SK-N-MC (cell line): Measurements from ENCODE around the gene ZMYND8.

Experiments
- DNase-seq: peaks from one replicate; pipeline ENCODE4 v3.0.0-alpha.2; 2011; ENCODE audit warnings: low read depth, low spot score
- H3K27ac ChIP-seq: fragments of 200-600 bp; sonication (generic); 2 replicates; pipeline ENCODE4 v1.5.1; 2016; ENCODE audit warnings: mixed run types
- H3K36me3 ChIP-seq: fragments of 200-600 bp; sonication (generic); 2 replicates; pipeline ENCODE4 v1.6.1; 2017; ENCODE audit warnings: antibody characterized with exemption, low read length, mixed read lengths; ENCODE audit not compliant: insufficient read depth
- H3K4me3 ChIP-seq: fragments of 200-600 bp; sonication (generic); 2 replicates; pipeline ENCODE4 v1.5.1; 2016
- H3K9ac ChIP-seq: fragments of 200-600 bp; sonication (generic); 2 replicates; pipeline ENCODE4 v1.8.0; 2017; ENCODE audit warnings: mixed run types, mixed read lengths; ENCODE audit not compliant: insufficient read length
- H3K9me3 ChIP-seq: fragments of 200-600 bp; sonication (generic); 2 replicates; pipeline ENCODE4 v1.6.1; 2017; ENCODE audit warnings: low read depth, mild to moderate bottlenecking, antibody characterized with exemption, low read length, moderate library complexity, mixed read lengths
- EZH2 ChIP-seq: fragments of 200-600 bp; sonication (generic); IDR thresholded peaks from one replicate; pipeline ENCODE4 v1.6.1; 2017; ENCODE audit warnings: antibody characterized with exemption
- FOXP2 ChIP-seq: optimal IDR thresholded peaks from 2 replicates; pipeline ENCODE3; 2011; ENCODE audit warnings: mild to moderate bottlenecking, moderate library complexity; ENCODE audit not compliant: insufficient read depth; ENCODE audit errors: extremely low read length, control extremely low read depth
- POLR2AphosphoS5 ChIP-seq: IDR thresholded peaks from 2 replicates; pipeline ENCODE4 v1.6.1; 2012; ENCODE audit warnings: mild to moderate bottlenecking, low read depth, low read length, borderline replicate concordance

The ZMYND8 gene

GRCh38 chr20:47233333-47234188, 122.9 kb downstream of the ZMYND8 start:
- Histone ChIP-seq H3K9me3 (no peaks in the 10 kb centered on the region), H3K4me3 (no peak overlapping the region), H3K9ac (no peak overlapping the region), H3K36me3 (peaks cover 56% of the 10 kb centered on the region), H3K27ac (no peak overlapping the region)
- TF ChIP-seq FOXP2 (no peak), EZH2 (no peak), POLR2AphosphoS5 (no peak)
- DNase-seq: no peak

DNA sequence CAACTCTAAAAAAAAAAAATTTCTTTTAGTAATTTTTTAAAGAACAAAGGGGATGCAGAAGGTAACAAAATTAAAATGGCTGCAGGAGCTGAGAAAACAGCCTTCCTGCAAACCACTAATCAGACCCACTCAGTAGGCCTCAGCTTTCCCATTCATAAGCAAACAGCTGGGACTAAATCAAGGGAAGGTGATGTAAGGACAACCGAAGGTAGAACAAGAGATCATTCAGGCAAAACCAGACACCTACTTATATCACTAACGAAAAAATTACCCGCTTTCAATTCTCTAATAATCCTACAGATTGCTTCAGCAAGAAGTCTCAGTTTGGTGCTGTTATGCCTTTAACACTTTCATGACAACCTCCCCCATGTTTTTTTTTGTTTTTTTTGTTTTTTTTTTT, 124.0 kb downstream of the ZMYND8 start:
- H3K4me3 ChIP-seq: no peak overlapping the region
- no peak overlapping the region for H3K27ac ChIP-seq
- H3K36me3 ChIP-seq: peaks cover 47% of the 10 kb centered on the region
- H3K9ac ChIP-seq: no peak overlapping the region
- H3K9me3 ChIP-seq: no peaks in the 10 kb centered on the region
- DNase-seq: no peak
- TF ChIP-seq FOXP2: no peak
- no peak for TF ChIP-seq EZH2
- no peak for TF ChIP-seq POLR2AphosphoS5

- Histone ChIP-seq H3K36me3 (peaks cover 46% of the 10 kb centered on the region), H3K9ac (no peak overlapping the region), H3K9me3 (no peaks in the 10 kb centered on the region), H3K27ac (no peak overlapping the region), H3K4me3 (no peak overlapping the region)
- TF ChIP-seq FOXP2 (no peak), POLR2AphosphoS5 (no peak), EZH2 (no peak)
- no peak for DNase-seq
These were observed 125.0 kb downstream of the ZMYND8 start for GRCh38 chr20:47231382-47232039.

DNA sequence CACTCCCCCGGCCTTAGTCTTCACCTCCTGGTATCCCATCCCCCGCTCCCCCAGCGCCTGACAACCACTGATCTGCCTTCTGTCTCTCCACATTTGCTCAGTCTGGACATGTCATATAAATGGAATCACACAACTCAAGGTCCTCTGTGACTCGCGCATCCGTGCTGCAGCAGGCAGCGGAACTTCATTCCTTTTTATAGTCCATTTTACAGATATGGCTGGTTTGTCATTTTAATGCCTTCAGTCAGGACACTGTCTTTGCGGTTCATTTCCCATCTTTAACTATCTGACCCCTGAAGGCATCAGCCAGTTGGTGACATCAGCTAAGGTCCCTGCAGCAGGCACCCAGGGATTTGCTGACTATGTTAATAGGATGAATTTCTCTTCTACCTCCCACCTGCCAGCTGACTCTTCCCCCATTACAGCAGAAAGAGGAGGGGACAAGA, 125.7 kb downstream of the ZMYND8 start:
- TF ChIP-seq FOXP2: no peak
- no peak for TF ChIP-seq POLR2AphosphoS5
- no peak for TF ChIP-seq EZH2
- Histone ChIP-seq H3K4me3 (no peak overlapping the region), H3K9me3 (no peaks in the 10 kb centered on the region), H3K9ac (no peak overlapping the region), H3K27ac (no peak overlapping the region), H3K36me3 (peaks cover 42% of the 10 kb centered on the region)
- no peak for DNase-seq

- Histone ChIP-seq H3K9me3 (no peaks in the 10 kb centered on the region), H3K4me3 (no peak overlapping the region), H3K9ac (no peak overlapping the region), H3K36me3 (peaks cover 38% of the 10 kb centered on the region), H3K27ac (no peak overlapping the region)
- TF ChIP-seq POLR2AphosphoS5 (no peak), FOXP2 (no peak), EZH2 (no peak)
- no peak for DNase-seq
These were observed 127.8 kb downstream of the ZMYND8 start for GRCh38 chr20:47228654-47229053.

DNA sequence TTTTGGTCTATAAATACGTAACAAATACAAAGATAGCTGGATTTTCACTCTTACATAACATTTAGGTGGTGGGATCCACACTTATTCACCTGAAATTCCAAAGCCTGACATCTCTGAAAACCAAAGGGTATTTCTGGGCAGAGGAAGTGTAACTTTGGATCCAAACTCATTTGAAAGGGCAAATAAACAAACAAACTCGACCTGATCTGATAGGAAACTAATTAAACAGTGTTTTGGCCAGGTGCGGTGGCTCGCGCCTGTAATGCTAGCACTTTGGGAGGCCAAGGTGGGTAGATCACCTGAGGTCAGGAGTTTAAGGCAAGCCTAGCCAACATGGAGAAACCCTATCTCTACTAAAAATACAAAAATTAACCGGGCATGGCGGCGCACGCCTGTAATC, 128.9 kb downstream of the ZMYND8 start:
- no peak overlapping the region for H3K4me3 ChIP-seq
- H3K9me3 ChIP-seq: no peaks in the 10 kb centered on the region
- TF ChIP-seq FOXP2: no peak
- no peak for TF ChIP-seq POLR2AphosphoS5
- no peak for TF ChIP-seq EZH2
- peaks cover 33% of the 10 kb centered on the region for H3K36me3 ChIP-seq
- H3K9ac ChIP-seq: no peak overlapping the region
- H3K27ac ChIP-seq: no peak overlapping the region
- DNase-seq: no peak

GRCh38 chr20:47227119-47227518, 129.4 kb downstream of the ZMYND8 start:
- no peak overlapping the region for H3K9ac ChIP-seq
- no peak for DNase-seq
- H3K4me3 ChIP-seq: no peak overlapping the region
- H3K27ac ChIP-seq: no peak overlapping the region
- peaks cover 33% of the 10 kb centered on the region for H3K36me3 ChIP-seq
- TF ChIP-seq EZH2 (no peak), FOXP2 (no peak), POLR2AphosphoS5 (no peak)
- H3K9me3 ChIP-seq: no peaks in the 10 kb centered on the region

- TF ChIP-seq EZH2: no peak
- no peak for TF ChIP-seq POLR2AphosphoS5
- TF ChIP-seq FOXP2: no peak
- Histone ChIP-seq H3K36me3 (peaks cover 43% of the 10 kb centered on the region), H3K4me3 (no peak overlapping the region), H3K9me3 (no peaks in the 10 kb centered on the region), H3K27ac (no peak overlapping the region), H3K9ac (no peak overlapping the region)
- no peak for DNase-seq
These were observed 131.0 kb downstream of the ZMYND8 start for GRCh38 chr20:47225458-47225857.

GRCh38 chr20:47224857-47225256, 131.6 kb downstream of the ZMYND8 start:
- no peak for TF ChIP-seq FOXP2
- TF ChIP-seq POLR2AphosphoS5: no peak
- TF ChIP-seq EZH2: no peak
- Histone ChIP-seq H3K9ac (no peak overlapping the region), H3K9me3 (no peaks in the 10 kb centered on the region), H3K4me3 (no peak overlapping the region), H3K36me3 (peaks cover 48% of the 10 kb centered on the region), H3K27ac (no peak overlapping the region)
- no peak for DNase-seq
